ENCODE data around the gene KDM7A.
"Not testable (repeated sequence)": the region's sequence is repeated elsewhere in the genome, so short reads cannot be mapped to it uniquely, and the experiment has no call there.

Gene KDM7A

GRCh38 chr7:140200061-140200989 lies 23.5 kb upstream of the KDM7A start:
- no peak for FAIRE-seq

GRCh38 chr7:140197938-140198337 lies 21.2 kb upstream of the KDM7A start:
- FAIRE-seq = no peak

- no peak for FAIRE-seq
Observed at GRCh38 chr7:140197218-140197890, 20.6 kb upstream of the KDM7A start.

- no peak for FAIRE-seq
Observed at GRCh38 chr7:140196361-140197217, 19.8 kb upstream of the KDM7A start.

GRCh38 chr7:140195859-140196258 lies 19.1 kb upstream of the KDM7A start:
- FAIRE-seq = no peak

- FAIRE-seq = no peak
Observed at GRCh38 chr7:140192620-140193019, 15.8 kb upstream of the KDM7A start.

- FAIRE-seq = no peak
Observed at GRCh38 chr7:140192176-140192575, 15.4 kb upstream of the KDM7A start.

- no peak for FAIRE-seq
Observed at GRCh38 chr7:140190588-140190987, 13.8 kb upstream of the KDM7A start.

- FAIRE-seq = no peak
Observed at GRCh38 chr7:140189917-140190316, 13.1 kb upstream of the KDM7A start.

GRCh38 chr7:140182917-140183316 lies 6.1 kb upstream of the KDM7A start:
- no peak for FAIRE-seq

- FAIRE-seq = no peak
Observed at GRCh38 chr7:140179339-140179738, 2.6 kb upstream of the KDM7A start.

GRCh38 chr7:140176122-140176701 lies 571 bp downstream of the KDM7A start:
- no peak for FAIRE-seq

GRCh38 chr7:140175221-140176121 lies 1.3 kb downstream of the KDM7A start:
- peak; percentile 89 for FAIRE-seq

- FAIRE-seq = no peak
Observed at GRCh38 chr7:140174217-140174616, 2.6 kb downstream of the KDM7A start.

- no peak for FAIRE-seq
Observed at GRCh38 chr7:140170375-140170774, 6.4 kb downstream of the KDM7A start.

GRCh38 chr7:140168816-140169215 lies 8.0 kb downstream of the KDM7A start:
- no peak for FAIRE-seq

- FAIRE-seq = peak; percentile 89
Observed at GRCh38 chr7:140165422-140165821, 11.4 kb downstream of the KDM7A start.

GRCh38 chr7:140162081-140162480 lies 14.7 kb downstream of the KDM7A start:
- not testable (repeated sequence) for FAIRE-seq

- FAIRE-seq = no peak
Observed at GRCh38 chr7:140161047-140161446, 15.7 kb downstream of the KDM7A start.

GRCh38 chr7:140160308-140160707 lies 16.5 kb downstream of the KDM7A start:
- FAIRE-seq = no peak

GRCh38 chr7:140159497-140159896 lies 17.3 kb downstream of the KDM7A start:
- FAIRE-seq = no peak

Measured in islet of Langerhans (tissue), 1 donor.